ENCODE measurements around the gene TMCC1.

DNA sequence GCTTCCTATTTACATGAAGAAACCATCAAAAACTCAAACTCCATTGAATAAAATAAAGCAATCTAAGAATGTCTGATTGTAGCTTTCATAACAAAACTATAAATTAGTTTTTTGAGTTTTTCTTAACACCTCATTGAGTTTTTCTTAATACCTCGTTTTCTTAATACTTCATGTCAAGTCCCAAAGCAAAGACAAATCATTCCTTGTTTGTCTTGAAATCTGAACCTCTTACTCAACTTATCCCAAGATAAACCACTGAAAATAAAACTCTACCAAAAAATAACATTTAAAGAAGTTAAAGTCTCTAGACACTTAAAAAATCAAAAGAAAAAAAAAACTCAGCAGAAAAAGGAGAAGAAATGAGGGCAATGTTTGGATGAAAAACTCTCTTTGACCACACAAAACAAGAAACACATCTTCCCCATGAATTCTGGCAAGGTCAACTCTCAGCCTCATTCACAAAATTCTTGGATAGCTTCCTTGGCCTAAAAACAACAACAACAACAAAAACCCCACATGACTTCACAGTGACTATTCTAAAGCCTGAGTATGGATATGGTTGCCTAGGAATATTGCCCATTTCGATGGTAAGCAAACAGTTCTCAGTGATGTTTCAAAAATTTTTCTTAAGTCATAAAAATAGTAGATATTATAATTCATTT, 38.2 kb downstream of the TMCC1 start:
- TF ChIP-seq POLR2AphosphoS5 (IDR thresholded peaks at IDR 0.05; ENCODE audit: borderline replicate concordance, low read depth, low read length) (no peak), EZH2 (IDR thresholded peaks at IDR 0.05) (no peak)
